GM23338 (cell line): ENCODE data around the gene NRCAM. TPM values are rescaled to one million over a fixed set of nuclear protein-coding genes. Genes with fewer than 3 reads are reported as not detected.
"Not testable (repeated sequence)": the region's sequence is repeated elsewhere in the genome, so short reads cannot be mapped to it uniquely, and the experiment has no call there.

Experiments used
- ATAC-seq: fragments of 200-7000 bp; cut with Tn5 transposase; 3 replicates; pipeline ENCODE4 v1.9.1; 2020
- DNase-seq: peaks from one replicate; pipeline ENCODE4 v3.0.0-alpha.2; 2015; ENCODE audit warnings: low spot score
- H2AFZ ChIP-seq: fragments of 200-600 bp; sonication (generic); 2 replicates; pipeline ENCODE4 v1.8.0; 2016; ENCODE audit warnings: antibody characterized with exemption, mild to moderate bottlenecking, moderate library complexity
- H3F3A ChIP-seq: fragments of 200-600 bp; sonication (generic); replicated peaks from 2 replicates; pipeline ENCODE4 v1.8.0; 2017; ENCODE audit warnings: antibody characterized with exemption, mixed run types, low read depth
- H3K27ac ChIP-seq: fragments of 200-600 bp; sonication (generic); 2 replicates; pipeline ENCODE4 v1.6.1; 2016; ENCODE audit warnings: low read depth
- H3K27me3 ChIP-seq: fragments of 200-600 bp; sonication (generic); 2 replicates; pipeline ENCODE4 v1.8.0; 2016; ENCODE audit warnings: mild to moderate bottlenecking, mixed run types, moderate library complexity; ENCODE audit not compliant: insufficient read depth
- H3K36me3 ChIP-seq: fragments of 200-600 bp; sonication (generic); 2 replicates; pipeline ENCODE4 v1.8.0; 2016; ENCODE audit warnings: mild to moderate bottlenecking; ENCODE audit not compliant: insufficient read depth
- H3K4me1 ChIP-seq: fragments of 200-600 bp; sonication (generic); 2 replicates; pipeline ENCODE4 v1.8.0; 2016; ENCODE audit warnings: mild to moderate bottlenecking, moderate library complexity; ENCODE audit not compliant: insufficient read depth
- H3K4me2 ChIP-seq: fragments of 200-600 bp; sonication (generic); 2 replicates; pipeline ENCODE4 v1.7.1; 2017; ENCODE audit warnings: mixed run types
- H3K4me3 ChIP-seq: fragments of 200-600 bp; sonication (generic); 2 replicates; pipeline ENCODE4 v1.6.1; 2016; ENCODE audit warnings: mixed run types
- H3K79me2 ChIP-seq: fragments of 200-600 bp; sonication (generic); replicated peaks from 2 replicates; pipeline ENCODE4 v1.8.0; 2017; ENCODE audit warnings: mild to moderate bottlenecking; ENCODE audit not compliant: insufficient read depth
- H3K9me2 ChIP-seq: fragments of 200-600 bp; sonication (generic); 2 replicates; pipeline ENCODE4 v1.8.0; 2017; ENCODE audit not compliant: insufficient read depth
- H4K20me1 ChIP-seq: fragments of 200-600 bp; sonication (generic); replicated peaks from 2 replicates; pipeline ENCODE4 v1.8.0; 2017; ENCODE audit warnings: mild to moderate bottlenecking; ENCODE audit not compliant: insufficient read depth
- H3K27ac Mint-ChIP-seq: 2 replicates; pipeline ENCODE4 v1.8.0; 2020; ENCODE audit warnings: inconsistent platforms, mild to moderate bottlenecking, moderate library complexity, mixed read lengths
- H3K27me3 Mint-ChIP-seq: 3 replicates; pipeline ENCODE4 v1.8.0; 2022; ENCODE audit warnings: low read depth, mild to moderate bottlenecking, moderate library complexity, mixed read lengths, inconsistent platforms; ENCODE audit not compliant: insufficient read depth, poor library complexity
- H3K36me3 Mint-ChIP-seq: 3 replicates; pipeline ENCODE4 v1.8.0; 2021; ENCODE audit warnings: low read depth, mild to moderate bottlenecking, inconsistent platforms, moderate library complexity, mixed read lengths
- H3K4me1 Mint-ChIP-seq: 3 replicates; pipeline ENCODE4 v1.8.0; 2020; ENCODE audit warnings: mild to moderate bottlenecking, inconsistent platforms, mixed read lengths
- H3K4me3 Mint-ChIP-seq: 3 replicates; pipeline ENCODE4 v1.8.0; 2021; ENCODE audit warnings: moderate library complexity, mild to moderate bottlenecking, inconsistent platforms, mixed read lengths
- H3K9me3 Mint-ChIP-seq: 3 replicates; pipeline ENCODE4 v1.8.0; 2020; ENCODE audit warnings: moderate library complexity, mild to moderate bottlenecking, inconsistent platforms, mixed read lengths
- CREB1 ChIP-seq: fragments of 250-450 bp; sonication (Bioruptor Pico); IDR thresholded peaks from 2 replicates; pipeline ENCODE4 v1.5.0; 2020; ENCODE audit warnings: low read depth, mild to moderate bottlenecking, moderate library complexity
- CTCF ChIP-seq, 2 experiments: fragments of 200-600 bp in 1 of 2; sonication (generic) in 1 of 2; conservative IDR thresholded peaks; 2 replicates each; pipeline versions ENCODE4 v1.5.1 to v1.6.1; 2016 to 2017; ENCODE audit warnings: antibody characterized with exemption in 2 of 2, low read depth in 2 of 2, mild to moderate bottlenecking in 2 of 2, moderate library complexity in 1 of 2
- ETS1 ChIP-seq: IDR thresholded peaks from 2 replicates; pipeline ENCODE4 v1.6.1; 2016; ENCODE audit warnings: antibody characterized with exemption
- JUNB ChIP-seq: IDR thresholded peaks from one replicate; pipeline ENCODE4 v1.6.1; 2016; ENCODE audit warnings: antibody characterized with exemption; ENCODE audit not compliant: unreplicated experiment
- POLR2AphosphoS5 ChIP-seq: IDR thresholded peaks from 2 replicates; pipeline ENCODE4 v1.6.1; 2016; ENCODE audit warnings: antibody characterized with exemption, low read depth
- REST ChIP-seq: IDR thresholded peaks from one replicate; pipeline ENCODE4 v1.6.1; 2018; ENCODE audit warnings: antibody characterized with exemption; ENCODE audit not compliant: unreplicated experiment
- STAT1 ChIP-seq: IDR thresholded peaks from one replicate; pipeline ENCODE4 v1.6.1; 2016; ENCODE audit warnings: antibody characterized with exemption; ENCODE audit not compliant: unreplicated experiment
- long read RNA-seq: library from polyadenylated mRNA; unstranded; transcript quantifications from one replicate; pipeline ENCODE4 v2.0.0, GENCODE V29; 2020; ENCODE audit not compliant: unreplicated experiment
- polyA plus RNA-seq: library from polyadenylated mRNA; unstranded; fragments of >200 nt; fragmentation: Nextera tagmentation; extraction: Ambion mirVana; gene quantifications from 2 replicates; pipeline ENCODE4 v1.2.1, GENCODE V29; 2016
- total RNA-seq: library from RNA; depleted of rRNA; stranded (reverse); fragments of >200 nt; shearing (Covaris generic); gene quantifications from 2 replicates; pipeline ENCODE4 v1.2.3, GENCODE V29; 2014; rRNA removed

The NRCAM gene
- total RNA-seq, result 3.5 and 6.8 TPM in 2 replicates
- 2.5 and 2.7 TPM in 2 replicates for polyA plus RNA-seq
- long read RNA-seq, result 0 reads

- Histone ChIP-seq H3K36me3 (no peaks in the 10 kb centered on the region), H3F3A (0 out of 2 replicates have a peak, but pooled peaks cover 2% of the 10 kb centered on the region), H3K4me2 (peak within 1 kb of the TSS; percentile 97), H3K9me2 (no peaks in the 10 kb centered on the region), H3K4me3 (peak within 1 kb of the TSS; percentile 85), H4K20me1 (peaks cover 14% of the 10 kb centered on the region), H3K27ac (no peak within 1 kb of the TSS), H2AFZ (peak within 1 kb of the TSS; percentile 99), H3K79me2 (no peaks in the 10 kb centered on the region), H3K27me3 (peaks cover 57% of the 10 kb centered on the region), H3K4me1 (peaks cover 19% of the 10 kb centered on the region)
- Mint-ChIP-seq H3K36me3 (no peaks in the 10 kb centered on the region; the same call in 2 of the 3 replicates), H3K27me3 (peaks cover 35% of the 10 kb centered on the region), H3K4me1 (peaks cover 25% of the 10 kb centered on the region), H3K27ac (no peak within 1 kb of the TSS), H3K4me3 (peak within 1 kb of the TSS; percentile 84), H3K9me3 (no peaks in the 10 kb centered on the region)
- DNase-seq, result peak; percentile 97
- TF ChIP-seq CREB1, result 0 out of 2 replicates have a peak, but pooled peaks have one; percentile 16
- TF ChIP-seq POLR2AphosphoS5, result 0 out of 2 replicates have a peak, but pooled peaks have one; percentile 5
- TF ChIP-seq STAT1, result no peak
- no peak for TF ChIP-seq CTCF (conservative IDR thresholded peaks at IDR 0.05; ENCODE audit: low read depth in 2 of 2)
- peak; percentile 61 for ATAC-seq
Measured at GRCh38 chr7:108455998-108456677, at the start of gene NRCAM. Gene NRCAM (minus strand): TSS chr7:108456436. CDS start chr7:108240064, 216,372 bp downstream.

GRCh38 chr7:108504576-108504975 lies 48.3 kb upstream of the NRCAM start:
- not testable (repeated sequence) for H3K36me3 ChIP-seq, DNase-seq, H3K27ac ChIP-seq, H3K27ac Mint-ChIP-seq, ATAC-seq, H3K36me3 Mint-ChIP-seq, H3K4me3 ChIP-seq, H3K9me3 Mint-ChIP-seq, H3K27me3 Mint-ChIP-seq, H3K9me2 ChIP-seq, H3F3A ChIP-seq, H3K4me2 ChIP-seq, H2AFZ ChIP-seq, H3K79me2 ChIP-seq, H3K4me1 Mint-ChIP-seq, H3K4me3 Mint-ChIP-seq, H4K20me1 ChIP-seq, H3K27me3 ChIP-seq, H3K4me1 ChIP-seq

- no peaks in the 10 kb centered on the region for H3K9me3 Mint-ChIP-seq
- no peak overlapping the region for H3K27ac ChIP-seq
- no peak for TF ChIP-seq REST
- no peak for TF ChIP-seq POLR2AphosphoS5
- no peak for TF ChIP-seq JUNB
- TF ChIP-seq ETS1, result no peak
Measured at GRCh38 chr7:108503112-108504026, 47.1 kb upstream of the NRCAM start.

More at GRCh38 chr7:108503112-108504026, 47.1 kb upstream of the NRCAM start:
- no peaks in the 10 kb centered on the region for H4K20me1 ChIP-seq
- no peaks in the 10 kb centered on the region for H3K79me2 ChIP-seq
- no peaks in the 10 kb centered on the region for H3K36me3 ChIP-seq
- H3K9me2 ChIP-seq, result no peaks in the 10 kb centered on the region
- DNase-seq, result no peak
- no peak overlapping the region for H3K4me3 Mint-ChIP-seq
- no peaks in the 10 kb centered on the region; the same call in 2 of the 3 replicates for H3K4me1 Mint-ChIP-seq
- no peak overlapping the region for H3K27ac Mint-ChIP-seq
- H3K27me3 ChIP-seq, result no peaks in the 10 kb centered on the region
- no peaks in the 10 kb centered on the region for H3F3A ChIP-seq
- no peak for ATAC-seq
- H2AFZ ChIP-seq, result no peak overlapping the region
- peaks cover 2% of the 10 kb centered on the region for H3K27me3 Mint-ChIP-seq
- peaks cover 9% of the 10 kb centered on the region; the same call in 2 of the 3 replicates for H3K36me3 Mint-ChIP-seq
- no peaks in the 10 kb centered on the region for H3K4me1 ChIP-seq
- no peak overlapping the region for H3K4me3 ChIP-seq
- no peak overlapping the region for H3K4me2 ChIP-seq
